MM.1S (cell line): ENCODE measurements around the gene ALPK3.

Experiments
- DNase-seq: peaks from one replicate; pipeline ENCODE4 v3.0.0-alpha.2; 2015
- H2AFZ ChIP-seq: fragments of 300-600 bp; sonication (generic); 2 replicates; pipeline ENCODE4 v1.6.0; 2016; ENCODE audit warnings: antibody characterized with exemption, low read length
- H3F3A ChIP-seq: fragments of 300-600 bp; sonication (generic); 2 replicates; pipeline ENCODE4 v1.6.1; 2016; ENCODE audit warnings: mild to moderate bottlenecking, antibody characterized with exemption, low read length, moderate library complexity, mixed read lengths; ENCODE audit not compliant: insufficient read depth
- H3K27ac ChIP-seq: fragments of 300-600 bp; sonication (generic); 2 replicates; pipeline ENCODE4 v1.5.1; 2016; ENCODE audit warnings: mild to moderate bottlenecking, low read length
- H3K27me3 ChIP-seq: fragments of 300-600 bp; sonication (generic); replicated peaks from 2 replicates; pipeline ENCODE4 v1.6.0; 2016; ENCODE audit warnings: low read length; ENCODE audit not compliant: insufficient read depth
- H3K36me3 ChIP-seq: fragments of 300-600 bp; sonication (generic); replicated peaks from 2 replicates; pipeline ENCODE4 v1.6.1; 2016; ENCODE audit warnings: mild to moderate bottlenecking, low read length, mixed read lengths; ENCODE audit not compliant: insufficient read depth
- H3K4me1 ChIP-seq: fragments of 300-600 bp; sonication (generic); 2 replicates; pipeline ENCODE4 v1.6.1; 2016; ENCODE audit warnings: low read length, mixed read lengths
- H3K4me2 ChIP-seq: fragments of 300-600 bp; sonication (generic); 2 replicates; pipeline ENCODE4 v1.6.0; 2016; ENCODE audit warnings: low read depth, low read length
- H3K4me3 ChIP-seq: fragments of 300-600 bp; sonication (generic); 2 replicates; pipeline ENCODE4 v1.5.1; 2016; ENCODE audit warnings: low read length, mixed read lengths
- H3K79me2 ChIP-seq: fragments of 300-600 bp; sonication (generic); 2 replicates; pipeline ENCODE4 v1.6.1; 2016; ENCODE audit warnings: mixed run types, low read length, mixed read lengths
- H3K9ac ChIP-seq: fragments of 300-600 bp; sonication (generic); 2 replicates; pipeline ENCODE4 v1.6.1; 2016; ENCODE audit warnings: low read length, mixed read lengths
- H3K9me2 ChIP-seq: fragments of 300-600 bp; sonication (generic); replicated peaks from 2 replicates; pipeline ENCODE4 v1.6.1; 2016; ENCODE audit warnings: mild to moderate bottlenecking, low read length, mixed read lengths; ENCODE audit not compliant: insufficient read depth
- H3K9me3 ChIP-seq: fragments of 300-600 bp; sonication (generic); replicated peaks from 2 replicates; pipeline ENCODE4 v1.6.1; 2016; ENCODE audit warnings: mild to moderate bottlenecking, low read length, mixed read lengths; ENCODE audit not compliant: insufficient read depth
- H4K20me1 ChIP-seq: fragments of 300-600 bp; sonication (generic); 2 replicates; pipeline ENCODE4 v1.6.1; 2016; ENCODE audit warnings: mild to moderate bottlenecking, low read length, moderate library complexity, mixed read lengths; ENCODE audit not compliant: insufficient read depth
- CTCF ChIP-seq: fragments of 300-600 bp; sonication (generic); IDR thresholded peaks from 2 replicates; pipeline ENCODE4 v1.5.1; 2016; ENCODE audit warnings: antibody characterized with exemption, low read length, mixed read lengths
- EZH2 ChIP-seq: fragments of 300-600 bp; sonication (generic); optimal IDR thresholded peaks from 2 replicates; pipeline ENCODE3; 2017; ENCODE audit warnings: low read depth, mild to moderate bottlenecking, antibody characterized with exemption, low read length, mixed read lengths
- EZH2phosphoT487 ChIP-seq: fragments of 300-600 bp; sonication (generic); IDR thresholded peaks from 2 replicates; pipeline ENCODE4 v1.6.1; 2018; ENCODE audit warnings: antibody characterized with exemption, low read length

The ALPK3 gene

GRCh38 chr15:84855136-84855535 lies 38.0 kb downstream of the ALPK3 start:
- Histone ChIP-seq H2AFZ (no peak overlapping the region), H3K27me3 (no peaks in the 10 kb centered on the region), H3K27ac (no peak overlapping the region), H4K20me1 (no peaks in the 10 kb centered on the region), H3K36me3 (no peaks in the 10 kb centered on the region), H3K4me3 (no peak overlapping the region), H3K4me1 (no peaks in the 10 kb centered on the region), H3K9me2 (no peaks in the 10 kb centered on the region), H3K9ac (no peak overlapping the region), H3K79me2 (no peaks in the 10 kb centered on the region), H3F3A (no peaks in the 10 kb centered on the region), H3K4me2 (no peak overlapping the region), H3K9me3 (no peaks in the 10 kb centered on the region)
- no peak for DNase-seq
- TF ChIP-seq EZH2 (no peak), EZH2phosphoT487 (no peak), CTCF (no peak)

- no peaks in the 10 kb centered on the region for H3K9me2 ChIP-seq
- no peaks in the 10 kb centered on the region for H3K27me3 ChIP-seq
- H3K36me3 ChIP-seq = no peaks in the 10 kb centered on the region
- H3K4me3 ChIP-seq = no peak overlapping the region
- TF ChIP-seq EZH2phosphoT487 (no peak), EZH2 (no peak), CTCF (no peak)
- H3K4me2 ChIP-seq = no peak overlapping the region
- no peaks in the 10 kb centered on the region for H4K20me1 ChIP-seq
- H3K9me3 ChIP-seq = no peaks in the 10 kb centered on the region
- no peak for DNase-seq
- H3K4me1 ChIP-seq = no peaks in the 10 kb centered on the region
- no peak overlapping the region for H3K9ac ChIP-seq
- no peaks in the 10 kb centered on the region for H3K79me2 ChIP-seq
- H3F3A ChIP-seq = no peaks in the 10 kb centered on the region
- no peak overlapping the region for H2AFZ ChIP-seq
- no peak overlapping the region for H3K27ac ChIP-seq
Measured at GRCh38 chr15:84855765-84856164, 38.6 kb downstream of the ALPK3 start.

- Histone ChIP-seq H3K9me3 (no peaks in the 10 kb centered on the region), H3K9ac (no peak overlapping the region), H3K36me3 (no peaks in the 10 kb centered on the region), H3K9me2 (no peaks in the 10 kb centered on the region), H2AFZ (no peak overlapping the region), H3K4me1 (no peaks in the 10 kb centered on the region), H3K27ac (no peak overlapping the region), H3K79me2 (no peaks in the 10 kb centered on the region), H3K4me2 (no peak overlapping the region), H3F3A (no peaks in the 10 kb centered on the region), H3K27me3 (no peaks in the 10 kb centered on the region), H3K4me3 (no peak overlapping the region), H4K20me1 (no peaks in the 10 kb centered on the region)
- TF ChIP-seq CTCF (no peak), EZH2 (no peak), EZH2phosphoT487 (no peak)
- no peak for DNase-seq
Measured at GRCh38 chr15:84856731-84857417, 39.7 kb downstream of the ALPK3 start.
